Hepatocyte (in vitro differentiated cells): ENCODE data around the gene VSIG10L2. TPM values are rescaled to one million over a fixed set of nuclear protein-coding genes. Genes with fewer than 3 reads are reported as not detected.

Experiments used
- DNase-seq: peaks from one replicate; pipeline ENCODE4 v3.0.0-alpha.2; 2016; ENCODE audit warnings: low spot score
- H2AFZ ChIP-seq: fragments of 200-600 bp; sonication (generic); 2 replicates; pipeline ENCODE4 v1.6.0; 2016; ENCODE audit warnings: antibody characterized with exemption, mild to moderate bottlenecking
- H3K27ac ChIP-seq: fragments of 200-600 bp; sonication (generic); 2 replicates; pipeline ENCODE4 v1.5.1; 2016; ENCODE audit warnings: mild to moderate bottlenecking
- H3K27me3 ChIP-seq: fragments of 200-600 bp; sonication (generic); 2 replicates; pipeline ENCODE4 v1.6.1; 2016
- H3K36me3 ChIP-seq: fragments of 200-600 bp; sonication (generic); replicated peaks from 2 replicates; pipeline ENCODE4 v1.5.1; 2016; ENCODE audit warnings: low read depth; ENCODE audit not compliant: insufficient read depth
- H3K4me1 ChIP-seq: fragments of 200-600 bp; sonication (generic); 2 replicates; pipeline ENCODE4 v1.5.1; 2016; ENCODE audit warnings: mild to moderate bottlenecking, moderate library complexity; ENCODE audit not compliant: insufficient read depth
- H3K4me2 ChIP-seq: fragments of 200-600 bp; sonication (generic); 2 replicates; pipeline ENCODE4 v1.6.0; 2016
- H3K4me3 ChIP-seq: fragments of 200-600 bp; sonication (generic); 2 replicates; pipeline ENCODE4 v1.5.1; 2016; ENCODE audit warnings: mild to moderate bottlenecking
- H3K79me2 ChIP-seq: fragments of 200-600 bp; sonication (generic); 2 replicates; pipeline ENCODE4 v1.6.0; 2017; ENCODE audit warnings: mild to moderate bottlenecking
- H3K9me2 ChIP-seq: fragments of 200-600 bp; sonication (generic); replicated peaks from 2 replicates; pipeline ENCODE4 v1.6.0; 2017; ENCODE audit warnings: mild to moderate bottlenecking; ENCODE audit not compliant: insufficient read depth
- H3K9me3 ChIP-seq: fragments of 200-600 bp; sonication (generic); 2 replicates; pipeline ENCODE4 v1.5.1; 2016; ENCODE audit warnings: low read depth, mild to moderate bottlenecking
- H4K20me1 ChIP-seq: fragments of 200-600 bp; sonication (generic); 2 replicates; pipeline ENCODE4 v1.6.0; 2016; ENCODE audit warnings: mild to moderate bottlenecking; ENCODE audit not compliant: insufficient read depth, poor library complexity, severe bottlenecking
- CTCF ChIP-seq: fragments of 200-600 bp; sonication (generic); IDR thresholded peaks from 2 replicates; pipeline ENCODE4 v1.5.1; 2016; ENCODE audit warnings: antibody characterized with exemption, mild to moderate bottlenecking; ENCODE audit not compliant: poor library complexity
- EZH2 ChIP-seq: fragments of 200-600 bp; sonication (generic); IDR thresholded peaks from 2 replicates; pipeline ENCODE4 v1.6.1; 2016; ENCODE audit warnings: antibody characterized with exemption, mild to moderate bottlenecking, borderline replicate concordance
- EZH2phosphoT487 ChIP-seq: fragments of 200-600 bp; sonication (generic); IDR thresholded peaks from one replicate; pipeline ENCODE4 v1.6.1; 2018; ENCODE audit warnings: antibody characterized with exemption, mild to moderate bottlenecking, low read depth, moderate library complexity; ENCODE audit not compliant: unreplicated experiment, severe bottlenecking
- WGBS: methylation state at CpG from one replicate; pipeline ENCODE4 v1.1.6; 2016; ENCODE audit warnings: low lambda C conversion rate; ENCODE audit errors: missing lambda C conversion rate; 5-methylcytosine and 5-hydroxymethylcytosine counted together
- polyA plus RNA-seq: library from polyadenylated mRNA; unstranded; fragments of >200 nt; fragmentation: Nextera tagmentation; extraction: Ambion mirVana; gene quantifications from 2 replicates; pipeline ENCODE4 v1.2.1, GENCODE V29; 2016
- total RNA-seq: library from RNA; depleted of rRNA; stranded (reverse); fragments of >200 nt; gene quantifications from 2 replicates; pipeline ENCODE4 v1.2.3, GENCODE V29; 2014

The VSIG10L2 gene
- total and polyA plus RNA-seq, 2 experiments from 2014 or later = not detected

- Histone ChIP-seq H3K9me3 (no peaks in the 10 kb centered on the region), H3K9me2 (no peaks in the 10 kb centered on the region), H3K4me3 (peak within 1 kb of the TSS; percentile 49), H3K4me1 (peaks cover 14% of the 10 kb centered on the region), H3K27me3 (peaks cover 14% of the 10 kb centered on the region), H4K20me1 (no peaks in the 10 kb centered on the region), H2AFZ (peak within 1 kb of the TSS; percentile 73), H3K36me3 (no peaks in the 10 kb centered on the region), H3K27ac (peak within 1 kb of the TSS; percentile 64), H3K79me2 (peaks cover 27% of the 10 kb centered on the region), H3K4me2 (peak within 1 kb of the TSS; percentile 85)
- DNase-seq = peak; percentile 94
- TF ChIP-seq CTCF (no peak), EZH2phosphoT487 (no peak), EZH2 (no peak)
- 4% methylated on average over 31 of the region's 31 CpGs for WGBS
Observed at GRCh38 chr11:125902927-125903710, 42.7 kb upstream of the VSIG10L2 start, which contains the start of gene PUS3. Gene PUS3, minus strand, starts transcription at chr11:125903206. Its CDS starts 6,922 bp downstream, at chr11:125896284.

DNA sequence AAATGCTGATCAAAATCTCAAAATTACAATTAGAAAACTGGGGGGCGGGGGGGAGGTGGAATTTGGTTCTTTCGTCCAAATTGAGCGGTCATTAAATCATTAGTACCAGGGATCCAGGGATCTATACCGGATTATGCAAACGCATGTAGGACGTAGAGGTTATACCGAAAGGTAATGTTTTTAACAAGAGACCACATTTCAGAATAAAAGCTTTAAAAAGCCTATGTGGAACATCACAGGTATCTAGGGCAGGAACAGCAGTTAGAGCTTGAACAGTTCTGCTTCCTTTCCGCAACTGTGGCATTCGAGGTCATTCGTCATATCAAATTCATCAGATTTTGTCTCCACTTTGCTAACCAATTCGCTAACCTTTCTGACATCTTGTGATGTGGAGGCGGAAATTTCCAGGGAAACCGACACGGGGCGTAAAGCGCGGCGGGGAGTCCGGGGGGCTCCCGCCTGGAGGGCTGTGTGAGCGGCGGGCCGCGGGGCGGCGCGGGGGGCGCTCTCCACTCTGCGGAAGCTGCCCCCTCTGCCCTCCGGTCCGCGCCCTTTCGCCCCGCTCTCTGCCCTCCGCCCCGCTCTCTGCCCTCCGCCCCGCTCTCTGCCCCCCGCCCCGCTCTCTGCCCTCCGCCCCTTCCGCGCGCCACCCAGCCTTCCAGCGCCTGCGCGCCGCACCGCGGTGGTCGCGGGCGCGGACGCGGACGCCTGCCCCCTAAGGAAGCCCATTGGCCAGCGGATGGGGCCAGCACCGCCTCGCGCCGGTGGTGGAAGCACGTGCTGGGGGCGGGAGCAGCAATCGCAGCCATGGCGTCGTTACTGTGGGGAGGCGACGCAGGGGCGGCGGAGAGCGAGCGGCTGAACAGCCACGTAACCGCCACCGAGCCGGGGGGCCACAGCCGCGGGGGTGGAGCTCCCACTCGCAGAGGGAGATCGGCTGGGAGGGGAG lies 41.9 kb upstream of the VSIG10L2 start, which contains the start of gene DDX25:
Gene DDX25, plus strand, starts transcription at position 798 of the 949 bp plus-strand sequence. Its CDS starts 10 bp downstream, at position 808.
- TF ChIP-seq EZH2phosphoT487 (no peak), EZH2 (no peak), CTCF (no peak)
- Histone ChIP-seq H2AFZ (peak within 1 kb of the TSS; percentile 41), H3K4me3 (peak within 1 kb of the TSS; percentile 49), H3K4me2 (peak within 1 kb of the TSS; percentile 85), H3K27ac (no peak within 1 kb of the TSS), H3K4me1 (peaks cover 14% of the 10 kb centered on the region), H3K27me3 (peaks cover 17% of the 10 kb centered on the region), H3K9me3 (no peaks in the 10 kb centered on the region), H3K36me3 (no peaks in the 10 kb centered on the region), H3K79me2 (peaks cover 21% of the 10 kb centered on the region), H3K9me2 (no peaks in the 10 kb centered on the region), H4K20me1 (no peaks in the 10 kb centered on the region)
- DNase-seq = peak; percentile 43
- 5% methylated on average over 41 of the region's 81 CpGs for WGBS

DNA sequence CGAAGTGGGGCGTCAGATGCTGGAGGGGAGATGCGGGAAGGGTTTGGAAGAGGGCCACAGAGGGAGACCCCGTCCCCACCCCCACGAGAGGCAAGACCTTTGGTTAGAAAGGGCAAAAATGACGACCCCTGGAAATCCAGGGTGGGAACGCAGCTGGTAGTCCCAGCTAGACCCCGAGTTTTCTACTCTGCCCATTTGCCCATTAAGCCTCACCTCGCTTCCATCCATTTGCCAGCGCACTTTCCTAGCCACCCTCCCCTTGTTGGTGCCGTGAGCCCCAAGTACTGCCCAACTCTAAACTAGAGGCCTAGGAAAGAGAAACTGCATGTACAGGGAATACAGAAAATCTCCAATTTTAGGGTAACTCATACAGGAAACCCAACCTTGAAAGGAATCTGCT lies 41.2 kb upstream of the VSIG10L2 start:
- Histone ChIP-seq H3K27ac (no peak overlapping the region), H3K27me3 (peaks cover 18% of the 10 kb centered on the region), H4K20me1 (no peaks in the 10 kb centered on the region), H3K79me2 (peaks cover 21% of the 10 kb centered on the region), H3K9me3 (no peaks in the 10 kb centered on the region), H3K4me1 (peaks cover 14% of the 10 kb centered on the region), H3K36me3 (no peaks in the 10 kb centered on the region), H3K9me2 (no peaks in the 10 kb centered on the region), H3K4me2 (peak overlapping the region; percentile 85), H2AFZ (peak overlapping the region; percentile 41), H3K4me3 (peak overlapping the region; percentile 49)
- no peak for TF ChIP-seq EZH2
- TF ChIP-seq EZH2phosphoT487 = no peak
- no peak for TF ChIP-seq CTCF
- DNase-seq = no peak
- 94% methylated on average over 5 of the region's 11 CpGs for WGBS
